H1 (cell line): ENCODE results near the gene TBC1D22A. TPM values are rescaled to one million over a fixed set of nuclear protein-coding genes. Genes with fewer than 3 reads are reported as not detected.

Source experiments
- CTCF ChIA-PET: fragments of 300-600 bp; sonication (Branson Sonifier 250); formaldehyde crosslinking; loops from one replicate; lab custom pipeline; 2021; ENCODE audit not compliant: partially characterized antibody; lab: Charles Lee
- POLR2A ChIA-PET: fragments of 300-600 bp; sonication (Branson Sonifier 250); formaldehyde crosslinking; loops from one replicate; lab custom pipeline; 2021; ENCODE audit warnings: inconsistent platforms; ENCODE audit not compliant: partially characterized antibody; lab: Charles Lee
- DNase-seq, 2 experiments: peaks; one replicate each; pipeline versions ENCODE4 v3.0.0 to v3.0.0-alpha.2; 2010 to 2022; ENCODE audit warnings: low spot score in 2 of 2, low read depth in 1 of 2, mixed read lengths in 1 of 2
- FAIRE-seq: peaks from 2 replicates; lab custom pipeline; 2011; peaks lifted over from hg19 to GRCh38; lab: Jason Lieb, UNC
- H2AFZ ChIP-seq: 2 replicates; pipeline ENCODE4 v1.8.1; 2012; ENCODE audit warnings: low read length, inconsistent platforms
- H2AK5ac ChIP-seq: 2 replicates; pipeline ENCODE4 v1.6.1; 2013; ENCODE audit warnings: low read depth, low read length
- H2BK120ac ChIP-seq: replicated peaks from 2 replicates; pipeline ENCODE3; 2013; ENCODE audit warnings: low read depth, low read length, inconsistent platforms
- H2BK12ac ChIP-seq: 2 replicates; pipeline ENCODE4 v1.6.1; 2013; ENCODE audit warnings: low read depth, low read length
- H2BK15ac ChIP-seq: 2 replicates; pipeline ENCODE4 v1.6.1; 2013; ENCODE audit warnings: low read length
- H2BK20ac ChIP-seq: 2 replicates; pipeline ENCODE4 v1.6.1; 2013; ENCODE audit warnings: low read length
- H2BK5ac ChIP-seq: 2 replicates; pipeline ENCODE4 v1.6.1; 2013; ENCODE audit warnings: low read depth, low read length
- H3K14ac ChIP-seq: 2 replicates; pipeline ENCODE4 v1.6.1; 2013; ENCODE audit warnings: inconsistent platforms; ENCODE audit not compliant: insufficient read length
- H3K18ac ChIP-seq: 2 replicates; pipeline ENCODE4 v1.6.1; 2013; ENCODE audit warnings: low read length; ENCODE audit errors: extremely low read depth
- H3K23ac ChIP-seq: 2 replicates; pipeline ENCODE4 v1.6.1; 2013; ENCODE audit warnings: inconsistent platforms; ENCODE audit not compliant: insufficient read length
- H3K23me2 ChIP-seq: 2 replicates; pipeline ENCODE4 v1.6.1; 2013; ENCODE audit warnings: low read depth, low read length
- H3K27ac ChIP-seq: 2 replicates; pipeline ENCODE4 v1.6.1; 2011; ENCODE audit warnings: low read depth, low read length, inconsistent platforms
- H3K27me3 ChIP-seq, 4 experiments: replicated peaks in 1 of 4; 1 replicate in 1 of 4; 2 replicates in 3 of 4; pipeline versions ENCODE4 v1.6.1 to v1.8.1; 2011 to 2013; ENCODE audit warnings: low read length in 3 of 4, mild to moderate bottlenecking in 3 of 4, inconsistent platforms in 2 of 4, mixed read lengths in 2 of 4, moderate library complexity in 1 of 4; ENCODE audit not compliant: control insufficient read depth in 3 of 4, insufficient read depth in 3 of 4; ENCODE audit errors: extremely low read depth in 1 of 4
- H3K36me3 ChIP-seq, 4 experiments: 2 replicates each; pipeline versions ENCODE4 v1.6.1 to v1.8.1; 2011 to 2013; ENCODE audit warnings: mild to moderate bottlenecking in 4 of 4, low read length in 3 of 4, moderate library complexity in 2 of 4, control low read depth in 1 of 4, inconsistent platforms in 1 of 4; ENCODE audit not compliant: insufficient read depth in 4 of 4, control insufficient read depth in 2 of 4
- H3K4ac ChIP-seq: replicated peaks from 2 replicates; pipeline ENCODE3; 2013; ENCODE audit warnings: low read length, low read depth, mixed read lengths, inconsistent platforms; ENCODE audit not compliant: insufficient read length
- H3K4me1 ChIP-seq, 4 experiments: replicated peaks in 1 of 4; 1 replicate in 1 of 4; 2 replicates in 3 of 4; pipeline versions ENCODE4 v1.6.1 to v1.8.1; 2011 to 2013; ENCODE audit warnings: low read length in 3 of 4, inconsistent platforms in 2 of 4, mixed read lengths in 1 of 4; ENCODE audit not compliant: insufficient read depth in 4 of 4, control insufficient read depth in 3 of 4
- H3K4me2 ChIP-seq, 2 experiments: 2 replicates each; pipeline versions ENCODE4 v1.6.1 to v1.8.1; 2011 to 2013; ENCODE audit warnings: low read depth in 2 of 2, low read length in 2 of 2, control low read depth in 1 of 2, inconsistent platforms in 1 of 2, mild to moderate bottlenecking in 1 of 2; ENCODE audit not compliant: insufficient read depth in 1 of 2
- H3K4me3 ChIP-seq, 4 experiments: fragments of 200-600, 300-600 bp in 1 of 4; sonication (generic), shearing (Covaris generic), sonication (Bioruptor Twin) in 1 of 4; 2 replicates each; pipeline versions ENCODE4 v1.5.1 to v1.8.1; 2011 to 2016; ENCODE audit warnings: low read length in 4 of 4, low read depth in 3 of 4, control low read depth in 2 of 4, inconsistent platforms in 2 of 4, mild to moderate bottlenecking in 2 of 4, mixed read lengths in 1 of 4, moderate library complexity in 1 of 4; ENCODE audit not compliant: insufficient read depth in 2 of 4; ENCODE audit errors: extremely low read depth in 1 of 4
- H3K56ac ChIP-seq: replicated peaks from 2 replicates; pipeline ENCODE3; 2013; ENCODE audit warnings: low read depth, mild to moderate bottlenecking, mixed read lengths, low read length, inconsistent platforms; ENCODE audit not compliant: insufficient read length
- H3K79me1 ChIP-seq: 2 replicates; pipeline ENCODE4 v1.6.1; 2013; ENCODE audit warnings: low read depth, low read length, control low read depth
- H3K79me2 ChIP-seq, 2 experiments: 2 replicates each; pipeline versions ENCODE4 v1.6.1 to v1.8.1; 2012 to 2013; ENCODE audit warnings: low read length in 2 of 2, mild to moderate bottlenecking in 2 of 2, inconsistent platforms in 1 of 2; ENCODE audit not compliant: insufficient read depth in 2 of 2, control insufficient read depth in 1 of 2
- H3K9ac ChIP-seq, 4 experiments: replicated peaks in 1 of 4; 1 replicate in 1 of 4; 2 replicates in 3 of 4; pipeline versions ENCODE4 v1.6.1 to v1.8.1; 2011 to 2013; ENCODE audit warnings: low read depth in 3 of 4, low read length in 3 of 4, control low read depth in 2 of 4, mild to moderate bottlenecking in 2 of 4, moderate library complexity in 2 of 4, inconsistent platforms in 1 of 4; ENCODE audit errors: extremely low read depth in 1 of 4
- H3K9me3 ChIP-seq, 2 experiments: 2 replicates each; pipeline versions ENCODE4 v1.6.1 to v1.8.1; 2012 to 2013; ENCODE audit warnings: mild to moderate bottlenecking in 2 of 2, moderate library complexity in 2 of 2, control low read depth in 1 of 2, inconsistent platforms in 1 of 2, low read depth in 1 of 2, low read length in 1 of 2, mixed read lengths in 1 of 2; ENCODE audit not compliant: insufficient read depth in 2 of 2
- H4K20me1 ChIP-seq, 2 experiments: replicated peaks in 1 of 2; 2 replicates each; pipeline versions ENCODE3 to v1.8.1; 2011 to 2013; ENCODE audit warnings: inconsistent platforms in 2 of 2, low read length in 2 of 2, mild to moderate bottlenecking in 1 of 2; ENCODE audit not compliant: insufficient read depth in 2 of 2, control insufficient read depth in 1 of 2
- H4K5ac ChIP-seq: 2 replicates; pipeline ENCODE4 v1.6.1; 2013; ENCODE audit warnings: low read length, low read depth, mixed read lengths, inconsistent platforms; ENCODE audit not compliant: insufficient read length
- H4K8ac ChIP-seq: 2 replicates; pipeline ENCODE4 v1.8.0; 2013; ENCODE audit warnings: mild to moderate bottlenecking, moderate library complexity, low read length, inconsistent platforms; ENCODE audit not compliant: insufficient read depth; ENCODE audit errors: extremely low read depth
- H4K91ac ChIP-seq: replicated peaks from 2 replicates; pipeline ENCODE3; 2013; ENCODE audit warnings: low read length, mixed read lengths, inconsistent platforms; ENCODE audit not compliant: insufficient read length
- KDM1A ChIP-seq: fragments of 200-600, 300-600 bp; sonication (generic); IDR thresholded peaks from 2 replicates; pipeline ENCODE4 v1.7.1; 2016; ENCODE audit warnings: mild to moderate bottlenecking, low read length, borderline replicate concordance
- RFX5 ChIP-seq: IDR thresholded peaks from 2 replicates; pipeline ENCODE4 v1.6.1; 2011; ENCODE audit warnings: low read depth, low read length, improper control_type of control experiment, borderline replicate concordance
- SAP30 ChIP-seq: fragments of 300-600 bp; sonication (generic); IDR thresholded peaks from 2 replicates; pipeline ENCODE4 v1.7.1; 2012; ENCODE audit warnings: low read length, moderate library complexity, mild to moderate bottlenecking, inconsistent platforms; ENCODE audit not compliant: insufficient read depth, insufficient replicate concordance
- WGBS, 2 experiments: shearing (Covaris generic) in 1 of 2; methylation state at CpG; one replicate each; pipeline versions ENCODE4 v1.1.6 to v1.1.7; 2013 to 2015; ENCODE audit warnings: low lambda C conversion rate in 2 of 2, mixed read lengths in 2 of 2, inconsistent platforms in 1 of 2, low coverage in 1 of 2, missing lambda C conversion rate in 1 of 2; ENCODE audit not compliant: insufficient replicate concordance in 2 of 2, insufficient coverage in 1 of 2, insufficient read length in 1 of 2; ENCODE audit errors: extremely low coverage in 1 of 2, missing lambda C conversion rate in 1 of 2; 5-methylcytosine and 5-hydroxymethylcytosine counted together
- polyA plus RNA-seq, 7 experiments: library from polyadenylated mRNA; depleted of rRNA in 3 of 7; stranded (reverse) in 5 of 7; unstranded in 2 of 7; fragments of >200 nt in 5 of 7; fragments of 200-250 nt in 2 of 7; gene quantifications; 1 replicate in 5 of 7; 2 replicates in 1 of 7; 4 replicates in 1 of 7; pipeline versions ENCODE4 v1.2.1 to v1.2.3, GENCODE V29; 2011 to 2013; ENCODE audit warnings: missing spikeins in 2 of 7, mixed read lengths in 2 of 7
- total RNA-seq: library from RNA; stranded (reverse); fragmentation: NEBNext Ultra II Directional; extraction: Animal tissue kit (Norgen Biotek cat#: 25700); gene quantifications from 2 replicates; pipeline ENCODE4 v1.2.1, GENCODE V29; 2021
- TF ChIP-seq, protein P1 (sequence below): IDR thresholded peaks from 2 replicates; pipeline ENCODE4 v1.6.1; 2012; ENCODE audit warnings: low read length, inconsistent platforms

The TBC1D22A gene
- total and polyA plus RNA-seq, 2 of the 8 experiments (the other 6 are each of a cell fraction or from before 2014, with no cell fraction given), result 11.9 to 18.4 TPM

- no peak overlapping the region for H3K56ac ChIP-seq
- no peak overlapping the region for H2BK5ac ChIP-seq
- no peak overlapping the region for H3K4ac ChIP-seq
- 98% methylated on average over 12 of the region's 16 CpGs; no CpG with 5 or more reads in 1 of the 2 experiments for WGBS, 2 experiments
- no peak for DNase-seq
- H2BK12ac ChIP-seq, result no peak overlapping the region
- H2BK20ac ChIP-seq, result no peak overlapping the region
- H3K4me3 ChIP-seq, result no peak overlapping the region
- TF ChIP-seq KDM1A, result no peak
- TF ChIP-seq, protein P1, sequence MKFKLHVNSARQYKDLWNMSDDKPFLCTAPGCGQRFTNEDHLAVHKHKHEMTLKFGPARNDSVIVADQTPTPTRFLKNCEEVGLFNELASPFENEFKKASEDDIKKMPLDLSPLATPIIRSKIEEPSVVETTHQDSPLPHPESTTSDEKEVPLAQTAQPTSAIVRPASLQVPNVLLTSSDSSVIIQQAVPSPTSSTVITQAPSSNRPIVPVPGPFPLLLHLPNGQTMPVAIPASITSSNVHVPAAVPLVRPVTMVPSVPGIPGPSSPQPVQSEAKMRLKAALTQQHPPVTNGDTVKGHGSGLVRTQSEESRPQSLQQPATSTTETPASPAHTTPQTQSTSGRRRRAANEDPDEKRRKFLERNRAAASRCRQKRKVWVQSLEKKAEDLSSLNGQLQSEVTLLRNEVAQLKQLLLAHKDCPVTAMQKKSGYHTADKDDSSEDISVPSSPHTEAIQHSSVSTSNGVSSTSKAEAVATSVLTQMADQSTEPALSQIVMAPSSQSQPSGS, result no peak
- no peak for TF ChIP-seq RFX5
- TF ChIP-seq SAP30, result no peak
- TF ChIP-seq, all 59 proteins: peak for 0
- Histone ChIP-seq H2BK15ac (no peak overlapping the region), H3K9ac (no peak overlapping the region), H3K27me3 (no peaks in the 10 kb centered on the region), H3K27ac (no peak overlapping the region), H3K4me2 (no peak overlapping the region), H3K9me3 (peaks cover 27 to 44% of the 10 kb centered on the region in 2 experiments), H4K20me1 (no peaks in the 10 kb centered on the region), H3K79me1 (no peaks in the 10 kb centered on the region), H2BK120ac (no peak overlapping the region), H3K36me3 (0 out of 8 replicates have a peak, but pooled peaks cover 0 to 2% (median 0%) of the 10 kb centered on the region in 4 experiments), H3K79me2 (no peaks in the 10 kb centered on the region), H3K23ac (no peak overlapping the region), H4K8ac (0 out of 2 replicates have a peak overlapping the region, but pooled peaks have one; percentile 25), H3K14ac (no peak overlapping the region), H4K5ac (no peak overlapping the region), H2AK5ac (no peak overlapping the region), H2AFZ (no peak overlapping the region), H3K4me1 (no peaks in the 10 kb centered on the region), H3K23me2 (no peaks in the 10 kb centered on the region), H4K91ac (no peak overlapping the region), H3K18ac (no peak overlapping the region)
- no peak for FAIRE-seq
- ChIA-PET CTCF (no interaction called here), POLR2A (no interaction called here)
Observed at GRCh38 chr22:47177334-47177815, 414.9 kb downstream of the TBC1D22A start.
